HepG2 (cell line): ENCODE data around the gene AHSG. TPM values are rescaled to one million over a fixed set of nuclear protein-coding genes. Genes with fewer than 3 reads are reported as not detected.

Experiments used
- ARNT ChIP-seq: fragments of 450-650 bp; IDR thresholded peaks from 2 replicates; pipeline ENCODE4 v1.6.1; 2017
- ELF3 ChIP-seq: IDR thresholded peaks from 2 replicates; pipeline ENCODE4 v1.6.1; 2016; ENCODE audit warnings: missing genetic modification reagents, missing compliant biosample characterization
- GTF2F1 ChIP-seq: fragments of 150-350 bp; IDR thresholded peaks from 2 replicates; pipeline ENCODE4 v1.6.1; 2014; ENCODE audit warnings: low read length
- IKZF1 ChIP-seq: fragments of 450-650 bp; IDR thresholded peaks from 2 replicates; pipeline ENCODE4 v1.7.1; 2016
- MAFK ChIP-seq, 2 experiments: IDR thresholded peaks in 1 of 2; conservative IDR thresholded peaks in 1 of 2; 2 replicates each; pipeline ENCODE4 v1.6.1; 2011; ENCODE audit warnings: improper control_type of control experiment in 2 of 2, low read length in 2 of 2
- MAZ ChIP-seq, 2 experiments: sonication (generic) in 1 of 2; formaldehyde crosslinking in 1 of 2; IDR thresholded peaks; 2 replicates each; pipeline versions ENCODE4 v1.5.0 to v1.6.1; 2012 to 2020; ENCODE audit warnings: low read depth in 2 of 2, mild to moderate bottlenecking in 2 of 2, borderline replicate concordance in 1 of 2, improper control_type of control experiment in 1 of 2, low read length in 1 of 2, missing genetic modification reagents in 1 of 2, moderate library complexity in 1 of 2
- MYC ChIP-seq: sonication (generic); formaldehyde crosslinking; IDR thresholded peaks from 2 replicates; pipeline ENCODE4 v1.9.0; 2021; ENCODE audit warnings: missing genetic modification reagents, borderline replicate concordance
- MYNN ChIP-seq: sonication (generic); formaldehyde crosslinking; IDR thresholded peaks from 2 replicates; pipeline ENCODE4 v1.4.0; 2020; ENCODE audit warnings: mild to moderate bottlenecking, low read depth, missing genetic modification reagents
- PAF1 ChIP-seq: IDR thresholded peaks from 2 replicates; pipeline ENCODE4 v1.6.1; 2016; ENCODE audit warnings: missing genetic modification reagents, missing compliant biosample characterization
- PAX8 ChIP-seq: sonication (generic); formaldehyde crosslinking; IDR thresholded peaks from 2 replicates; pipeline ENCODE4 v1.8.0; 2022; ENCODE audit warnings: mild to moderate bottlenecking, missing genetic modification reagents, borderline replicate concordance
- ZNF557 ChIP-seq: sonication (generic); formaldehyde crosslinking; IDR thresholded peaks from 2 replicates; pipeline ENCODE4 v1.4.0; 2020; ENCODE audit warnings: missing genetic modification reagents
- ZNF598 ChIP-seq: sonication (generic); formaldehyde crosslinking; IDR thresholded peaks from 2 replicates; pipeline ENCODE4 v1.5.1; 2020; ENCODE audit warnings: mild to moderate bottlenecking, missing genetic modification reagents, borderline replicate concordance
- ZNF782 ChIP-seq: sonication (generic); formaldehyde crosslinking; IDR thresholded peaks from 2 replicates; pipeline ENCODE4 v1.4.0; 2020; ENCODE audit warnings: missing genetic modification reagents, mild to moderate bottlenecking, borderline replicate concordance
- ZNF83 ChIP-seq: sonication (generic); formaldehyde crosslinking; IDR thresholded peaks from 2 replicates; pipeline ENCODE4 v1.4.0; 2020; ENCODE audit warnings: missing genetic modification reagents, mild to moderate bottlenecking, borderline replicate concordance
- polyA plus RNA-seq, 8 experiments: library from polyadenylated mRNA; depleted of rRNA in 3 of 8; stranded (reverse) in 7 of 8; unstranded in 1 of 8; fragments of >200 nt; fragmentation: Illumina TruSeq in 4 of 8; extraction: Trizol in 4 of 8; gene quantifications; 2 replicates each; pipeline versions ENCODE4 v1.2.1 to v1.2.3, GENCODE V29; 2011 to 2016; ENCODE audit warnings: low read depth in 4 of 8, missing spikeins in 1 of 8, mixed read lengths in 1 of 8; ENCODE audit not compliant: insufficient read depth in 1 of 8
- total RNA-seq, 5 experiments: library from RNA; depleted of rRNA; stranded (reverse); fragments of >200 nt; fragmentation: Illumina TruSeq; extraction: Trizol; gene quantifications; 2 replicates each; pipeline ENCODE4 v1.2.3, GENCODE V29; 2016; ENCODE audit warnings: low read depth in 1 of 5
- TF ChIP-seq, protein P1 (sequence below): sonication (generic); formaldehyde crosslinking; conservative IDR thresholded peaks from 2 replicates; pipeline ENCODE4 v1.8.0; 2022; ENCODE audit warnings: mild to moderate bottlenecking, moderate library complexity, missing genetic modification reagents
- TF ChIP-seq, protein P2 (sequence below): sonication (generic); formaldehyde crosslinking; IDR thresholded peaks from 2 replicates; pipeline ENCODE4 v1.4.0; 2020; ENCODE audit warnings: mild to moderate bottlenecking, missing genetic modification reagents, borderline replicate concordance
- TF ChIP-seq, protein P3 (sequence below): sonication (generic); formaldehyde crosslinking; IDR thresholded peaks from 2 replicates; pipeline ENCODE4 v1.5.1; 2020; ENCODE audit warnings: missing genetic modification reagents, mild to moderate bottlenecking, borderline replicate concordance
- TF ChIP-seq, protein P4 (sequence below): sonication (generic); formaldehyde crosslinking; IDR thresholded peaks from 2 replicates; pipeline ENCODE4 v1.8.1; 2023; ENCODE audit warnings: mild to moderate bottlenecking, moderate library complexity, missing genetic modification reagents
- TF ChIP-seq, protein P5 (sequence below): sonication (generic); formaldehyde crosslinking; IDR thresholded peaks from 2 replicates; pipeline ENCODE4 v1.8.1; 2023; ENCODE audit warnings: mild to moderate bottlenecking, missing genetic modification reagents, borderline replicate concordance

Gene AHSG
- total and polyA plus RNA-seq, 2 of the 13 experiments (the other 11 are each of a cell fraction or from before 2014, with no cell fraction given), result 2,043 to 19,152 TPM

DNA sequence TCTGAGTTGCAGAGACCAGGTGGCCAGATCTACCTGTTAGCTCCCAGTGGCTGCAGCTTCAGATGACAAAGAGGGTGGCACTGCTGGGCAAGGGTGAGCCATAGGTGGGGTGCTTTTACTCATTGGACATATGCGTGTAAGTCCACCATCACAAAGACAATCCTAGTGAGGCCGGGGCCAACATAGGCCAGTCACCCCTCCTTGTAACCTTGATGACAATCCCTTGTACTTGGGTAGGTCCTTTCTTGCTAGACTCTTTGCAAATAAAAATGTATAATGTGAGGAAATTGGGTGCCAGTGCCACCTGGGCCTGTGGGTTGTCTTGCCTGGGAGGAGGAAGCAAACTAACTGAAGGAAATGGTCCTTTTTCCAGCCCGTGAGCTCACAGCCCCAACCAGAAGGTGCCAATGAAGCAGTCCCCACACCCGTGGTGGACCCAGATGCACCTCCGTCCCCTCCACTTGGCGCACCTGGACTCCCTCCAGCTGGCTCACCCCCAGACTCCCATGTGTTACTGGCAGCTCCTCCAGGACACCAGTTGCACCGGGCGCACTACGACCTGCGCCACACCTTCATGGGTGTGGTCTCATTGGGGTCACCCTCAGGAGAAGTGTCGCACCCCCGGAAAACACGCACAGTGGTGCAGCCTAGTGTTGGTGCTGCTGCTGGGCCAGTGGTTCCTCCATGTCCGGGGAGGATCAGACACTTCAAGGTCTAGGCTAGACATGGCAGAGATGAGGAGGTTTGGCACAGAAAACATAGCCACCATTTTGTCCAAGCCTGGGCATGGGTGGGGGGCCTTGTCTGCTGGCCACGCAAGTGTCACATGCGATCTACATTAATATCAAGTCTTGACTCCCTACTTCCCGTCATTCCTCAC lies 7.6 kb downstream of the AHSG start (continued):
- TF ChIP-seq IKZF1 (no peak), PAX8 (peak; percentile 58; the same call in 1 of the 2 replicates), GTF2F1 (no peak), PAF1 (CRISPR knock-in tag) (peak; percentile 97), ZNF598 (CRISPR knock-in tag) (peak; percentile 84; the same call in 1 of the 2 replicates), ZNF83 (CRISPR knock-in tag) (no peak), MYNN (CRISPR knock-in tag) (no peak), MAFK (conservative IDR thresholded peaks at IDR 0.05 in 1 of 2, IDR thresholded peaks at IDR 0.05 in 1 of 2; ENCODE audit: low read length in 2 of 2) (no peak), ZNF557 (no peak; the same call in 1 of the 2 replicates), ARNT (no peak), MYC (CRISPR knock-in tag) (peak; percentile 50), ELF3 (CRISPR knock-in tag) (peak; percentile 38), MAZ (IDR thresholded peaks at IDR 0.05; ENCODE audit: borderline replicate concordance, low read depth, low read length) (no peak), MAZ (CRISPR knock-in tag; IDR thresholded peaks at IDR 0.05; ENCODE audit: low read depth) (peak; percentile 68; the same call in 1 of the 2 replicates), ZNF782 (CRISPR knock-in tag) (0 out of 2 replicates have a peak, but pooled peaks have one; percentile 27)
- TF ChIP-seq, protein P1, sequence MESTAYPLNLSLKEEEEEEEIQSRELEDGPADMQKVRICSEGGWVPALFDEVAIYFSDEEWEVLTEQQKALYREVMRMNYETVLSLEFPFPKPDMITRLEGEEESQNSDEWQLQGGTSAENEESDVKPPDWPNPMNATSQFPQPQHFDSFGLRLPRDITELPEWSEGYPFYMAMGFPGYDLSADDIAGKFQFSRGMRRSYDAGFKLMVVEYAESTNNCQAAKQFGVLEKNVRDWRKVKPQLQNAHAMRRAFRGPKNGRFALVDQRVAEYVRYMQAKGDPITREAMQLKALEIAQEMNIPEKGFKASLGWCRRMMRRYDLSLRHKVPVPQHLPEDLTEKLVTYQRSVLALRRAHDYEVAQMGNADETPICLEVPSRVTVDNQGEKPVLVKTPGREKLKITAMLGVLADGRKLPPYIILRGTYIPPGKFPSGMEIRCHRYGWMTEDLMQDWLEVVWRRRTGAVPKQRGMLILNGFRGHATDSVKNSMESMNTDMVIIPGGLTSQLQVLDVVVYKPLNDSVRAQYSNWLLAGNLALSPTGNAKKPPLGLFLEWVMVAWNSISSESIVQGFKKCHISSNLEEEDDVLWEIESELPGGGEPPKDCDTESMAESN (CRISPR knock-in tag), result peak; percentile 79; the same call in 1 of the 2 replicates
- TF ChIP-seq, protein P2, sequence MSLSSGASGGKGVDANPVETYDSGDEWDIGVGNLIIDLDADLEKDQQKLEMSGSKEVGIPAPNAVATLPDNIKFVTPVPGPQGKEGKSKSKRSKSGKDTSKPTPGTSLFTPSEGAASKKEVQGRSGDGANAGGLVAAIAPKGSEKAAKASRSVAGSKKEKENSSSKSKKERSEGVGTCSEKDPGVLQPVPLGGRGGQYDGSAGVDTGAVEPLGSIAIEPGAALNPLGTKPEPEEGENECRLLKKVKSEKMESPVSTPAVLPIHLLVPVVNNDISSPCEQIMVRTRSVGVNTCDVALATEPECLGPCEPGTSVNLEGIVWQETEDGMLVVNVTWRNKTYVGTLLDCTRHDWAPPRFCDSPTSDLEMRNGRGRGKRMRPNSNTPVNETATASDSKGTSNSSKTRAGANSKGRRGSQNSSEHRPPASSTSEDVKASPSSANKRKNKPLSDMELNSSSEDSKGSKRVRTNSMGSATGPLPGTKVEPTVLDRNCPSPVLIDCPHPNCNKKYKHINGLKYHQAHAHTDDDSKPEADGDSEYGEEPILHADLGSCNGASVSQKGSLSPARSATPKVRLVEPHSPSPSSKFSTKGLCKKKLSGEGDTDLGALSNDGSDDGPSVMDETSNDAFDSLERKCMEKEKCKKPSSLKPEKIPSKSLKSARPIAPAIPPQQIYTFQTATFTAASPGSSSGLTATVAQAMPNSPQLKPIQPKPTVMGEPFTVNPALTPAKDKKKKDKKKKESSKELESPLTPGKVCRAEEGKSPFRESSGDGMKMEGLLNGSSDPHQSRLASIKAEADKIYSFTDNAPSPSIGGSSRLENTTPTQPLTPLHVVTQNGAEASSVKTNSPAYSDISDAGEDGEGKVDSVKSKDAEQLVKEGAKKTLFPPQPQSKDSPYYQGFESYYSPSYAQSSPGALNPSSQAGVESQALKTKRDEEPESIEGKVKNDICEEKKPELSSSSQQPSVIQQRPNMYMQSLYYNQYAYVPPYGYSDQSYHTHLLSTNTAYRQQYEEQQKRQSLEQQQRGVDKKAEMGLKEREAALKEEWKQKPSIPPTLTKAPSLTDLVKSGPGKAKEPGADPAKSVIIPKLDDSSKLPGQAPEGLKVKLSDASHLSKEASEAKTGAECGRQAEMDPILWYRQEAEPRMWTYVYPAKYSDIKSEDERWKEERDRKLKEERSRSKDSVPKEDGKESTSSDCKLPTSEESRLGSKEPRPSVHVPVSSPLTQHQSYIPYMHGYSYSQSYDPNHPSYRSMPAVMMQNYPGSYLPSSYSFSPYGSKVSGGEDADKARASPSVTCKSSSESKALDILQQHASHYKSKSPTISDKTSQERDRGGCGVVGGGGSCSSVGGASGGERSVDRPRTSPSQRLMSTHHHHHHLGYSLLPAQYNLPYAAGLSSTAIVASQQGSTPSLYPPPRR (CRISPR knock-in tag), result peak; percentile 64
- TF ChIP-seq, protein P3, sequence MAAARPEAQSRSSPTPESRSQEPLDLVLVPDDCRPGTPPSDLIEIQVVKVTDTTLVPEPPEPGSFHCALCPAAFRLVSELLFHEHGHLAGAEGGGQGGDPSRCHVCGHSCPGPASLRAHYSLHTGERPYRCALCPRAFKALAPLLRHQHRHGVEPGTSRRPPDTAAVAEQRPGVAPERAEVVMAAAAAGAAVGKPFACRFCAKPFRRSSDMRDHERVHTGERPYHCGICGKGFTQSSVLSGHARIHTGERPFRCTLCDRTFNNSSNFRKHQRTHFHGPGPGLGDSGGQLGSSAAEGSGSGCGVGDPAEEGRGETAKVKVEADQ (CRISPR knock-in tag), result no peak
- TF ChIP-seq, protein P4, sequence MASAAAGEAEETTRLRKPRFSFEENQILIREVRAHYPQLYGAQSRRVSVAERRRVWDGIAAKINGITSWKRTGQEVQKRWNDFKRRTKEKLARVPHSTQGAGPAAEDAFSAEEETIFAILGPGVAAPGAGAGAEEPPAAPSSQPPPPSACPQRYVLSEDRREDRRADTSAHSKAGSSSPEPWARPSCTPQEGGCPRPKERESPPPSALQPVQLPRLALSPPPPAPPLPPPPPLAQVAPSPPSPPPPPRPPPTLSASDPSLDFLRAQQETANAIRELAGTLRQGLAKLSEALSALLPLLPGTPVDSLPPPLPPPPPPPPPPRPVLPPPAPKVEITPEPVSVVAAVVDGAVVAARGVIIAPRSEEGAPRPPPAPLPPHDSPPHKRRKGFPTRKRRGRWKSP (CRISPR knock-in tag), result no peak; the same call in 1 of the 2 replicates
- TF ChIP-seq, protein P5, sequence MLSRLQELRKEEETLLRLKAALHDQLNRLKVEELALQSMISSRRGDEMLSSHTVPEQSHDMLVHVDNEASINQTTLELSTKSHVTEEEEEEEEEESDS, result peak; percentile 88; the same call in 1 of the 2 replicates
